DOHH2 (cell line): ENCODE results near the gene NUDT4.

Source experiments
- H3F3A ChIP-seq: fragments of 200-600 bp; sonication (generic), shearing (Covaris generic); 2 replicates; pipeline ENCODE4 v1.6.0; 2016; ENCODE audit warnings: antibody characterized with exemption, mild to moderate bottlenecking; ENCODE audit not compliant: control insufficient read depth, insufficient read depth
- H3K27ac ChIP-seq: fragments of 200-600 bp; sonication (generic); 2 replicates; pipeline ENCODE4 v1.5.1; 2014; ENCODE audit warnings: low read depth, mild to moderate bottlenecking, low read length, moderate library complexity
- H3K27me3 ChIP-seq: fragments of 200-600 bp; sonication (generic); 2 replicates; pipeline ENCODE4 v1.6.1; 2014; ENCODE audit warnings: mild to moderate bottlenecking, low read length, mixed read lengths; ENCODE audit not compliant: control insufficient read depth
- H3K36me3 ChIP-seq: fragments of 200-600 bp; sonication (generic); 2 replicates; pipeline ENCODE4 v1.6.1; 2014; ENCODE audit warnings: mild to moderate bottlenecking, low read length, moderate library complexity, mixed read lengths; ENCODE audit not compliant: control insufficient read depth
- H3K4me1 ChIP-seq: fragments of 200-600 bp; sonication (generic); 2 replicates; pipeline ENCODE4 v1.6.1; 2014; ENCODE audit warnings: mild to moderate bottlenecking, low read length, mixed read lengths; ENCODE audit not compliant: control insufficient read depth
- H3K4me2 ChIP-seq: fragments of 200-600 bp; sonication (generic); 2 replicates; pipeline ENCODE4 v1.6.0; 2014; ENCODE audit warnings: mild to moderate bottlenecking, low read length, moderate library complexity
- H3K4me3 ChIP-seq: fragments of 200-600 bp; sonication (generic); 2 replicates; pipeline ENCODE4 v1.5.1; 2014; ENCODE audit warnings: mild to moderate bottlenecking, low read length, mixed read lengths
- H3K79me2 ChIP-seq: fragments of 200-600 bp; sonication (generic); 2 replicates; pipeline ENCODE4 v1.6.1; 2014; ENCODE audit warnings: mild to moderate bottlenecking, low read length, mixed read lengths; ENCODE audit not compliant: control insufficient read depth
- H3K9me2 ChIP-seq: fragments of 200-600 bp; sonication (generic); replicated peaks from 2 replicates; pipeline ENCODE4 v1.6.1; 2014; ENCODE audit warnings: mild to moderate bottlenecking, low read length, mixed read lengths; ENCODE audit not compliant: control insufficient read depth
- H3K9me3 ChIP-seq: fragments of 200-600 bp; sonication (generic); 2 replicates; pipeline ENCODE4 v1.6.1; 2014; ENCODE audit warnings: antibody characterized with exemption, low read length, mixed read lengths; ENCODE audit not compliant: control insufficient read depth, insufficient read depth
- H4K20me1 ChIP-seq: fragments of 200-600 bp; sonication (generic); 2 replicates; pipeline ENCODE4 v1.6.0; 2014; ENCODE audit warnings: low read depth, mild to moderate bottlenecking, antibody characterized with exemption, low read length, moderate library complexity; ENCODE audit not compliant: control insufficient read depth, insufficient read depth
- CTCF ChIP-seq: fragments of 200-600 bp; sonication (generic); IDR thresholded peaks from one replicate; pipeline ENCODE4 v1.5.1; 2014; ENCODE audit warnings: antibody characterized with exemption, mild to moderate bottlenecking, low read depth, low read length; ENCODE audit not compliant: poor library complexity, severe bottlenecking
- EZH2phosphoT487 ChIP-seq: fragments of 200-600 bp; sonication (generic); IDR thresholded peaks from 2 replicates; pipeline ENCODE4 v1.6.1; 2017; ENCODE audit warnings: borderline replicate concordance, mild to moderate bottlenecking, antibody characterized with exemption, low read length, moderate library complexity, mixed read lengths

The NUDT4 gene

GRCh38 chr12:93419388-93420034 is 41.8 kb downstream of the NUDT4 start:
- peaks cover 88% of the 10 kb centered on the region for H3K4me1 ChIP-seq
- no peaks in the 10 kb centered on the region for H3K27me3 ChIP-seq
- H3K4me2 ChIP-seq = peak overlapping the region; percentile 27
- no peaks in the 10 kb centered on the region for H3K9me3 ChIP-seq
- H3K27ac ChIP-seq = no peak overlapping the region
- H3K9me2 ChIP-seq = no peaks in the 10 kb centered on the region
- H3K36me3 ChIP-seq = peaks cover 20% of the 10 kb centered on the region
- H3K4me3 ChIP-seq = no peak overlapping the region
- peaks cover 67% of the 10 kb centered on the region for H4K20me1 ChIP-seq
- H3K79me2 ChIP-seq = peaks cover 100% of the 10 kb centered on the region
- TF ChIP-seq EZH2phosphoT487 (no peak), CTCF (peak; percentile 59)
- peaks cover 12% of the 10 kb centered on the region for H3F3A ChIP-seq

- Histone ChIP-seq H3K27ac (no peak overlapping the region; the same call in 1 of the 2 replicates), H3K9me2 (no peaks in the 10 kb centered on the region), H3K36me3 (peaks cover 19% of the 10 kb centered on the region), H3F3A (peaks cover 20% of the 10 kb centered on the region), H3K4me1 (peaks cover 93% of the 10 kb centered on the region), H3K4me2 (peak overlapping the region; percentile 76), H4K20me1 (peaks cover 61% of the 10 kb centered on the region), H3K79me2 (peaks cover 100% of the 10 kb centered on the region), H3K4me3 (no peak overlapping the region), H3K27me3 (no peaks in the 10 kb centered on the region), H3K9me3 (no peaks in the 10 kb centered on the region)
- TF ChIP-seq CTCF (no peak), EZH2phosphoT487 (no peak)
Observed at GRCh38 chr12:93422050-93422449, 44.3 kb downstream of the NUDT4 start.

- Histone ChIP-seq H3K27me3 (no peaks in the 10 kb centered on the region), H3K36me3 (peaks cover 29% of the 10 kb centered on the region), H3K9me3 (no peaks in the 10 kb centered on the region), H3K9me2 (no peaks in the 10 kb centered on the region), H3K27ac (peak overlapping the region; percentile 73), H3K4me3 (peak overlapping the region; percentile 47), H3K4me2 (peak overlapping the region; percentile 76), H4K20me1 (peaks cover 47% of the 10 kb centered on the region), H3F3A (peaks cover 16% of the 10 kb centered on the region), H3K4me1 (peaks cover 93% of the 10 kb centered on the region), H3K79me2 (peaks cover 100% of the 10 kb centered on the region)
- TF ChIP-seq CTCF (no peak), EZH2phosphoT487 (no peak)
Observed at GRCh38 chr12:93425736-93426411, 48.1 kb downstream of the NUDT4 start.
